Lower lobe of right lung (tissue), 2 donors: Measurements from ENCODE around the gene ZSCAN18. TPM values are rescaled to one million over a fixed set of nuclear protein-coding genes. Genes with fewer than 3 reads are reported as not detected.

Experiments used
- ATAC-seq, 2 donors: fragments of 200-7000 bp; cut with Tn5 transposase; one replicate each; pipeline ENCODE4 v1.9.1; 2020 to 2022; ENCODE audit warnings: mild to moderate bottlenecking in 2 of 2, moderate library complexity in 2 of 2
- DNase-seq: peaks from one replicate; pipeline ENCODE4 v3.0.0-alpha.2; 2020
- H3K27ac ChIP-seq: fragments of 200-600 bp; one replicate; pipeline ENCODE4 v1.8.0; 2022
- H3K27me3 ChIP-seq: fragments of 200-600 bp; one replicate; pipeline ENCODE4 v1.8.0; 2022; ENCODE audit warnings: low read depth
- H3K36me3 ChIP-seq: fragments of 200-600 bp; one replicate; pipeline ENCODE4 v1.8.0; 2022; ENCODE audit warnings: mild to moderate bottlenecking
- H3K4me1 ChIP-seq: fragments of 200-600 bp; one replicate; pipeline ENCODE4 v1.8.0; 2022
- H3K4me3 ChIP-seq: fragments of 200-600 bp; one replicate; pipeline ENCODE4 v1.8.0; 2022; ENCODE audit warnings: mild to moderate bottlenecking
- H3K9me3 ChIP-seq: fragments of 200-600 bp; one replicate; pipeline ENCODE4 v1.8.0; 2022
- CTCF ChIP-seq: fragments of 200-600 bp; IDR thresholded peaks from one replicate; pipeline ENCODE4 v1.8.0; 2022; ENCODE audit warnings: antibody characterized with exemption, mild to moderate bottlenecking
- intact Hi-C: fragments of 100-400 bp; cut with DNase I; formaldehyde crosslinking; loops from one replicate; pipeline ENCODE4 v1.11.0; 2022
- total RNA-seq: library from RNA; stranded (reverse); fragmentation: NEBNext Ultra II Directional; extraction: Animal tissue kit (Norgen Biotek cat#: 25700); gene quantifications from one replicate; pipeline ENCODE4 v1.2.1, GENCODE V29; 2021
- donor health status: DM: no; HTN: yes; CAD: no; lungs with severe emphysema.

The ZSCAN18 gene
- total RNA-seq, 1 donor from 2014 or later, result 44.2 TPM

GRCh38 chr19:58047672-58048071, 50.4 kb downstream of the ZSCAN18 start:
- Histone ChIP-seq H3K9me3 (peaks cover 58% of the 10 kb centered on the region), H3K4me3 (no peak overlapping the region), H3K36me3 (no peaks in the 10 kb centered on the region), H3K27ac (no peak overlapping the region), H3K27me3 (no peaks in the 10 kb centered on the region), H3K4me1 (no peaks in the 10 kb centered on the region)
- intact Hi-C loops, result no loop called here
- DNase-seq (no peak), ATAC-seq (no peak)
- TF ChIP-seq CTCF, result no peak

- H3K4me3 ChIP-seq, result no peak overlapping the region
- no peak for DNase-seq
- intact Hi-C loops, result no loop called here
- no peak for TF ChIP-seq CTCF
- H3K27me3 ChIP-seq, result no peaks in the 10 kb centered on the region
- no peaks in the 10 kb centered on the region for H3K36me3 ChIP-seq
- no peak overlapping the region for H3K27ac ChIP-seq
- H3K9me3 ChIP-seq, result peaks cover 60% of the 10 kb centered on the region
- H3K4me1 ChIP-seq, result no peaks in the 10 kb centered on the region
- ATAC-seq, result no peak
These were observed 51.2 kb downstream of the ZSCAN18 start for GRCh38 chr19:58046856-58047255.

- no peaks in the 10 kb centered on the region for H3K27me3 ChIP-seq
- DNase-seq, result no peak
- TF ChIP-seq CTCF, result no peak
- H3K4me1 ChIP-seq, result no peaks in the 10 kb centered on the region
- intact Hi-C loops, result no loop called here
- no peak for ATAC-seq
- no peak overlapping the region for H3K4me3 ChIP-seq
- H3K27ac ChIP-seq, result no peak overlapping the region
- peaks cover 69% of the 10 kb centered on the region for H3K9me3 ChIP-seq
- H3K36me3 ChIP-seq, result no peaks in the 10 kb centered on the region
These were observed 52.5 kb downstream of the ZSCAN18 start for GRCh38 chr19:58045411-58046050.

- peaks cover 75% of the 10 kb centered on the region for H3K9me3 ChIP-seq
- no peaks in the 10 kb centered on the region for H3K4me1 ChIP-seq
- H3K27me3 ChIP-seq, result no peaks in the 10 kb centered on the region
- no peak for DNase-seq
- H3K36me3 ChIP-seq, result no peaks in the 10 kb centered on the region
- intact Hi-C loops, result no loop called here
- ATAC-seq, result no peak
- H3K4me3 ChIP-seq, result no peak overlapping the region
- no peak overlapping the region for H3K27ac ChIP-seq
- no peak for TF ChIP-seq CTCF
These were observed 53.1 kb downstream of the ZSCAN18 start for GRCh38 chr19:58044886-58045285.

GRCh38 chr19:58044391-58044790, 53.6 kb downstream of the ZSCAN18 start:
- no peaks in the 10 kb centered on the region for H3K4me1 ChIP-seq
- no peaks in the 10 kb centered on the region for H3K36me3 ChIP-seq
- DNase-seq (no peak), ATAC-seq (no peak)
- no peak overlapping the region for H3K4me3 ChIP-seq
- H3K27ac ChIP-seq, result no peak overlapping the region
- intact Hi-C loops, result no loop called here
- peaks cover 76% of the 10 kb centered on the region for H3K9me3 ChIP-seq
- H3K27me3 ChIP-seq, result no peaks in the 10 kb centered on the region
- no peak for TF ChIP-seq CTCF
